ENCODE data around the gene SERPINB6.

GRCh38 chr6:2988094-2988425 lies 16.7 kb upstream of the SERPINB6 start:
- TF ChIP-seq RAD21 (IDR thresholded peaks at IDR 0.05; ENCODE audit: low read length) (no peak), RFX5 (IDR thresholded peaks at IDR 0.05; ENCODE audit: low read depth, low read length) (no peak), CHD1 (IDR thresholded peaks at IDR 0.05; ENCODE audit: low read depth, low read length) (no peak), CTCF (conservative IDR thresholded peaks at IDR 0.05; ENCODE audit: low read depth, low read length) (no peak)
